NCI-H1930 (cell line): ENCODE results near the gene ACSF3.
"Not testable (repeated sequence)": the region's sequence is repeated elsewhere in the genome, so short reads cannot be mapped to it uniquely, and the experiment has no call there.

Experiments
- DNase-seq, 2 experiments: peaks; one replicate each; lab custom pipeline; 2025; lab: John Stamatoyannopoulos, UW

The ACSF3 gene

DNA sequence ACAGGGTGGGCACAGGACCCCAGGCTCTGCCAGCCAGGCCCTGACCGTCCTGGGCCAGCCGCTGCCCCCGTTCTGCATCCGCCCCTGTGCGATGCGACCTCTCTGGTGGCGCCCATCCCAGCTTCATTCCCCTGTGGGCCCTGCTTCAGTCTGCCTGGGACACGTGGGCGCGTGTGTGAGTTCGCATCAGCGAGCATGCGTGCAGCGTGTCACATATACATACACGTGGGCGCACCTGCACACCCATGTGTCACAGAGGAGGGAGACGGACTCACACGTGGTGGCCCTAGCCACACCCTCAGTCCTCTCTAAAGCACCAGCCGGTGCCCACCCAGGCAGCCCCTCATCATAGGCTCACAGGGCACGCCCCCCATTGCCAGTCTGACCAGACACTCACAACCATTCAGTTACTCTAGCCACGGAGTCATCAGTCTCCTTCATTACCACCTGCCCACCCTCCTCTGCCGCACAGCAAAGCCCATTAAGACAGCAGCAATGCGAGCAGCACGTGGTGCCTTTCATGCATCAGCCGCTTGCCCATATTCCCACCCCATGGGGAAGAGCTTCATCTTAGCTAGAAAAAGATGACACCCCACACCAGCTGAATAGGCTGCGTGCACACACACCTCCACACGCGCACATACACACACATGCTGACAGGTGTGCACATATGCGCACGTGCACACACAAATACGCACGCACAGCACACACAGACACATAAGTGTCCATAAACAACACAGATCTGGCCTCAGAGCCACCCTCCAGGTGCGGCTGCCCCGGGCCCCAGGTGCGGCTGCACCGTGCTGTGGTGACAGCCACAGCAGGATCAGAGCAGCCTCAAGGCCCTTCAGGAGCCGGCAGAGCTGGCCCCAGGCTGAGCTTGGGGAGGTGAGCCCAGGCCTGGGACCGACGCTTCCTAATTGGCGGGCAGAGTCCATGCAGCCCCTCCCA is 68.4 kb downstream of the ACSF3 start:
- DNase-seq, result no peak

DNA sequence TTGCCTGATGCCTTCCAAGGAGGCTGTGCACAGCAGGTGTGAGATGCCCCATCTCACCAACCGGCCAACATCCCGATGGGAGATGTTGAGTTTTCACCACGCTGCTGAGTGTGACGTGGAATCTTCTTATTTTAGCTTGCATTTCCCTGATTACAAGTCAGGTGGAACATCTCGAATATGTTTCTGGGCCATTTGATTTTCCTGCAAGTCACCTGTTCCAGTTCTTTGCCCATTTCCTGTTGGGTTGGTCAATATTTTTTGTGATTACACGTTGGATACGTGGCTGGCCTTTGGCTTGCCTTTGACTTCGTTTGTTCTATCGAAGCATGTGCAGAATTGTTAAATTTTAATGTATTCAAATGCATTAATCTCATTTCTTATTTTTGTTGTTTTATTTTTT is 69.6 kb downstream of the ACSF3 start:
- DNase-seq, result no peak

DNA sequence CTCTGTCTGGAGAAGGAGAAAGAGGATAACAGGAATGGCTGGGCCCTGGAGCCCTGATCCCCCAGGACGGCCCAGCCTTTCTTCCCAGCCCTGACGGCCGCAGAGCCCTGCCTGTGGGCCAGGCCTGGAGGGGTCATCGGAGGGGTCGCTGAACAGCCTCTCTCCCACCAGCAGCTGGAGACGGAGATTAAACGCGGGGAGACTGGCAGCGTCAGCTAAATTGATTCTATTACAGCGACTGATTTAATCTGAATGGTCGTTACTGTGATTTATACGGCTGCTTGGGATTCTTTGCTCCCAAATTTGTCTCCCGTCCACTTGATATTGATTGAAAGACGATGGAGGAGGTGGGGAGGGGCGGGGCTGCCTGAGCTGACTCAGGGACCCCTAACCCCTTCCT is 70.8 kb downstream of the ACSF3 start:
- no peak for DNase-seq

DNA sequence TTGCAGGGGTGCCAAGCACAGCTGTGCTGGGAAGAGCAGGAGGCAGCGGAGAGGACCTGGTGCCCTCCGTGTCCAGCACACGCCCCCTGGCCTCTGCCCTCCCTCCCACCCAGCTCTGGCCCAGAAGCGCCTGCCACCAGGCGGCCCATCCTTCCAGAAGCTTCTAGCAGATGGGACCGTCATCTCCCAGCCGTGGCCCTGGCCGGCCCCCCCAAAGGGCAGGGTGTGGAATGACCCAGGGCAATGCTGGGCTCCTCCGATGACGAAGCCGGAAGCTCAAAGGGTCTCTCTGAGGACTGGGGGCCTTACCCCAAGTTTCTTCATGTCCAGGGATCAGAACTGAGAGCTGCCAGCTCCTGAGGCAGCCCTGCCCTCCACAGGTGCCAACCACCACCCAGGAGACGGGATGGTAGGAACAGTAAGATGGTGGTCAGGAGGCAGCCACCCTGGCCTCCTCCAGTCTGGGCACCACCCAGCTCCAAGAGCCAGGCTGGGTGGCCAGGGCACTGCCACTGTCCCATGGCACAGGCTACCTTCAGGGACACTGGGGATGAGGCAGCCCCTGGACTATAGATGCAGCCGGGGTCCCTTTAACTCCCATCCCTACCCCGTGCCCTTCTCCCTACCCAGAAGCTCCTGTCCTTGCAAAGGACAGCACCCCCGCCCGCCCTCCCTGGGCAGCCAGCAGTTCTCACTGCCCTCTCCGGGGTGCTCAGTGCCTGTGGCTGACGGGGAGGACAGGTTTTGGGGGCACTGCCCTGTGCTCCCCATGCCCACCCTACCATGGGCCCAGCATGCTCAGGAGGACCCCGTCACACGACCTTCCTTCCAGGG is 71.4 kb downstream of the ACSF3 start:
- DNase-seq, result no peak

DNA sequence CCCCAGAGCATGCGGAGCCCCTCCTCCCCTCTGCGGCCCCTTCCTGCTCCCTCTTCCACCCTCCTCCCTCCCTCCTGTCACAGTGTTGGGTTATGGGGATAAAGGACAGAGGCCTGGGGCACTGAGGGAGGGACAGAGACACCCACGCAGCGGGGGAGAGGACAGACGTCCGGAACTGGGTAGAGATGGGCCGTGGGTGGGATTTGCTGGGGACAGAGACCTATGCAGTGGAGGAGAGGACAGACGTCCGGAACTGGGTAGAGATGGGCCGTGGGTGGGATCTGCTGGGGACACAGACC is 72.0 kb downstream of the ACSF3 start:
- not testable (repeated sequence) for DNase-seq

DNA sequence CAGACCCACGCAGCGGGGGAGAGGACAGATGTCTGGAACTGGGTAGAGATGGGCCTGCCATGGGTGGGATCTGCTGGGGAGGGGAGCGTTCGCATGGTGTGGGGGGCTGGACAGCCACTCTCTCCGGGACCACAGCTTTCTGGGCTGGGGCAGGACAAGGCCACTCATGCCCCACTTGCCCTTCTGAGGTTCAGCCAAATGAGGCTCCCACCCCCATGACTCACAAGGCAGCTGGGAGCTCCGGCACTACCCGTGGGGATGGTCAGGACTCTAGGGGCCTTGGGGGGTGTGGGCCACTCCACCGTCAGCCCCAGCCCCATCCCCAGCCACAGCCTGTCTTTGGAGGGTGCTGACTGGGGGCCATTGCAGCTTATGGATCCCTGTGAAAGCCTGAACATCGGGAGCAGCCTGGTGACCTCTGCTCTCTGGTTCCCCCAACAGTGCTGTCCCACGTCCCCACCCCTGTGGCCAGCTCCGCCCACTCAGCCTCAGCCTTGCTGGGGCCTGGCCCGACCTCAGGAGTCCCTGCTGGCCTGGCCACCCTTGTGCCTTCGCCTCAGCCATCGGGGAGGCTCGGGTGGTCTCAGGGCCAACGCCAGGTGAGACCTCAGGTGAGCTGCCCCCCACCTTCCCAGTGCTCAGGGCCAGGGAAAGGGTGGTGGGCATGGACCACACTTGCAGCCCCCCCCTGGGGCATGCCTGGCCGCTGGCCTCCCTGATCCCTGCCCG is 73.2 kb downstream of the ACSF3 start:
- DNase-seq, result no peak

DNA sequence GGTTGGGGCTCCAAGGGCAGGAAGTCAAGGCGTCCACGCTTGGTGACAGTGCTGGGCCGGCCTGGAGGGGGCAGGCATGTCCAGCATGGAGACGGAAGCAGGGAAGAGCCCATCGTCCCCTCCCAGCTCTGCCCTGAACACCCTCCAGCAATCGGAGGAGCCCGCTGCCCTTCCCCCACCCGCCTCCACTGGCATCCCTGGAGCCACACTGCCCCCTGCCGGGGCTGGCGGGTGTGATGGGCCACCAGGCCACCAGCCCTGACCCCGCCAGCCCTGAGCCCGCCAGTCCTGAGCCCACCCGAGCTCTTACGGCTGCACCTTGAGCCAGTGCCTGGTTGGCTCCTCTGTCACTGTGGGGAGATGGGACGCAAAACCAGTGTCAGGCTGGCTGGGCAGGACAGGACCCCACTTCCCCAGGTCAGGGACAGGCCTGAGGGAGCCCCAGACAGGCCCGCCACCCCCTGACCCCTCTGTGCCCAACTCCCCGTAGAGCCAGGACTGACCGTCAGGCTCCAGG is 73.8 kb downstream of the ACSF3 start:
- peak; percentile 24 to 63 for DNase-seq

DNA sequence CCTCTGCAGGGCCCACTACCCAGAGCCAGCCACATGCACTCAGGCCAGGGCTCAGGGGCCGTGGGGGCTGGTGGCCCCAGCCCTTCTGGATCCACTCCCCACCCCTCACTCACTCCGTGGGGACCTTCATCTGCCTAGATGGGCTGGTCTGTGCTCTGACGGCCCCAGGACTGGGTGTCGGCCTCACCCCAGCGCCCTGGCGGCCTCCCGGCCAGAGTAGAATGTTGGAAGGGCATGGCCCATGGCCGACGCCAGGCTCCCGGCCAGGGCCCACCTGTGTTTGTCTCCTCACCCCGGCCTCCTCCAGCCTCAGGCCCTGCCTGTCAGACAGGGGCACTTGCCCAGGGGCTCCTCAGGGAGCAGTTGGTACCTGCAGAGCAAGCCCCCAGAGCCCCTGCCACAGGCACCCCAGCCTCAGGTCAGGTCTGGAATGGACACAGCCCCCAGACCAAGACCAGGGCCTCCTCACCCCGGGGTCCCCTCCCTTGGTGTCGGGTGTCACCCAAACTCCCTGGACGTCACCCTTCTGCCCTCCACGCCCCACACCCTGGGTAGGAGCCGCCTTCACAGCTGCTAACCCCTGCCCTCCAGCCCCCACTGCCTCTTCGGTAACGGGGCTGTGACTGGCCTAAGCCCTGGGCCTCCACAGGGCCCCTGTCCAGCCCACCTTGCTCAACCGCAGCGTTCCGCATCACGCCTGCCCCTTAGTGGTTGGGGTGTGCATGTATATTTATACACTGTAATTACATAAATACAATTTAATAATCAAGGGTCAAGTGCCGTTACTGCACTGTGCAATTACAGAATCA is 74.9 kb downstream of the ACSF3 start:
- no peak for DNase-seq

DNA sequence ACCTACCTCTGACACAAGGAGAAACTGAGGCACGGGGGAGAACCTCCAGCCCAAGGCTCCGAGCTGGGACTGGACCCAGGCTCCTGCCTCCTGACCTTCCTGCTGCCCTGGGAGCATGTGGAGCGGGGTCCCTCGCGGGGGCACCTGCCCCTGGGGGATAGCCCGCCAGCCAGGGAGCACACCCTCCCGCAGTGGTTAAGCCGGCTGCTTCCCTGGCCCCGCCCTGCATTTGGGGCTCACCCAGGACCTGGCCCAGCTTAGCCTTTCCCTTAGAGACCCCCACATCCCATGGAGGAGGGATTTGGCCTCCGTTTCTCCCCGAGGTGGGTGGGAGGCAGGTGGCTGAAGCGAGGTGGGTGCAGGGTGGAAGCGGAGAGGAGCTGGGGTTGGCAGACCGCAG is 76.1 kb downstream of the ACSF3 start:
- no peak for DNase-seq

DNA sequence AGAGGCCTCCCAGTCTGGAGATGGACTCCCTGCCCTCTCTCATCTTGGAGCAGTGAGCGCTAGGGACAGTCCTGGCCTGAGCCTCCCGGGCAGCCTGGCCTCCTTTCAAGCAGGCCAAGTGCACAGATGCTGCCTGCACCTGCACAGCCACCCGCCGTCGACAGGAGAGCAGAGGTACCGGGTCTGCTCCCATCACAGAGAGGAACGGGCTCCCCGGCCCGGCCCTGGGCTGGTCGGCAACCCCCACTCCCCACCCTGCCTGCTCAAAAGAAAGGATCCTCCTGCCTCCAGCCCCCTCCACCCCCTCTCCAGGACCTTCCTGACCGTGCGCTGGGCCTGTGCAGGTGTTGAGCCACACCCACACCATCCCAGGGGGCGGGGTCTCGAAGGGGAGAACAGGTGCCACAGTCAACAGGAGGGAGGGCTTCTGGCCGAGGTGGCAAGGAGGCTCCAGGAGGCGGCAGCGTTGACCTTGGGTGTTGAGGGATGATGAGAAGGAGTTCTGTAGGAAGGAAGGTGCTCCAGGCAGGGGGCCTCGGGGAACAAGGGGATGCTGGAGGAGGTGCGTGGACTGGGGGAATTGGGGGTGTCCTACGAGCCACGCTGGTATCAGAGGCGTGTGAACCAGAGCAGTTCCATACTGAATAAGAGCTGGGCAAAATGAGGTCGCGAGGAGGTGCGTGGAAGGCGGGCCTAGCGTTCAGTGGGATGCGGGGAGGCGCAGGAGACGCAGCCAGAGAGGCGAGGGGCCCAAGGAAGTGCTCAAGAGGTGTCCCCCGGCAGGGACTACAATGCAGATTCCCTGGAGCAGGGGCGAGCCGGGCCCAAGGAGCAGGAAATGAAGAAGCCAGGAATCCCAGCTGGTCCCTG is 76.9 kb downstream of the ACSF3 start:
- no peak for DNase-seq

DNA sequence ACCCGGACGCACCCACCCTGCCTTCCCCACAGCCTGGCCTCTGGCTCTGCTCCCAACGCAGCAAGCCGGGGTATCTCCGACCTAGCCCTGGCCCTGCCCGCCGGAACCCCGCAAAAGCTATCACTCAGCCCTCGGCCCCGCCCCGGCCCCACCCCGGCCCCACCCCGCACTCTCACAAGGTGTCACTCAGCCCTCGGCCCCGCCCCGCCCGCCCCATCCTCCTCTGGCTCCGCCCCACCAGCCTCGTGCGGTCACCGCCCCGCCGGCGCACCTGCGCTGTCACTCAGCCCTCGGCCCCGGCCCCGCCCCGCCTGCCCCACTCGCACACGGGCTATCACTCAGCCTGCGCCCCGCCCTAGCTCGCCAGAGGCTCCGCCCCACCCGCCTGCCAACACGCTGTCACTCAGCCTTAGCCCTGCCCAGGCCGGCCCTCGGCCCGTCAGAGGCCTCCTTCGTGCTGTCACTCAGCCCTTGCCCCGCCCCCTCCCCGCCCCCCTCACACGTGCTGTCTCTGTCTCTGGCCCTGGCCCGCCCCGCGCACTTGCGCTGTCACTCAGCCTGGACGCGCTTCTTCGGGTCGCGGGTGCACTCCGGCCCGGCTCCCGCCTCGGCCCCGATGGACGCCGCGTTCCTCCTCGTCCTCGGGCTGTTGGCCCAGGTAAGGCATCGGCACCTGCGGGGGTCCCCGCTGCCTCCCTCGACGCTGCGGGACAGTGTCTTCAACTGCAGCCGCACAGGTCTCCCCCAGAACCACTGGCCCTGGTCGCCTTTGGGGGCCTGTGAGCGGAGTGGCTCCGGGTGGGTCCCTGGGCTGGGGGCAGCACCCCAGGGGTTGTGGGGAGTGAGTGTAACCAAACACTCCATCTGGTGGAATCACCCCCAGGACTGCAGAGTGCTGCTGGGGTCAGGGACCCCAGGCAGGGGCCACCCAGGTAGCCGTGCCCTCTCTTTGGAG is 77.8 kb downstream of the ACSF3 start, which contains the start of gene CDH15:
Gene CDH15, plus strand, starts transcription at position 533 of the 955 bp plus-strand sequence. Its CDS starts 84 bp downstream, at position 617.
- DNase-seq, result peak; percentile 70 to 77

DNA sequence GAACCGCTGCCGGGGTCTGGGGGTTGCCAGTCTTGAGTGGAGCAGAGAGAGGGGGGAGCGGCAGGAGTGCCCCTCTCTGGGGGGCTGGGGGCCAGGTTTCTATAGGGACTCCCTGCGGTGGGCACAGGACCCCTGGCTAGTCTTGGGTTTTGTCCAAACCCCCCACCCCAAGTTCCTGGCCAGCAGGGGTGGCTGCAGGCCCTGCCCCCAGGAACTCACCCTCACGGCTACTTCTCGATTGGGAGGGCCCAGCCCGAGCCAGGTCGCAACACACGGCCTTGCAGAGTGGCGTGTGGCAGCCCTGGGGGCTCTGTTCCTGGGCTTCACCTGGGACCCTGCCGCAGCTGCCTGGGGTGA is 78.5 kb downstream of the ACSF3 start:
- no peak for DNase-seq

DNA sequence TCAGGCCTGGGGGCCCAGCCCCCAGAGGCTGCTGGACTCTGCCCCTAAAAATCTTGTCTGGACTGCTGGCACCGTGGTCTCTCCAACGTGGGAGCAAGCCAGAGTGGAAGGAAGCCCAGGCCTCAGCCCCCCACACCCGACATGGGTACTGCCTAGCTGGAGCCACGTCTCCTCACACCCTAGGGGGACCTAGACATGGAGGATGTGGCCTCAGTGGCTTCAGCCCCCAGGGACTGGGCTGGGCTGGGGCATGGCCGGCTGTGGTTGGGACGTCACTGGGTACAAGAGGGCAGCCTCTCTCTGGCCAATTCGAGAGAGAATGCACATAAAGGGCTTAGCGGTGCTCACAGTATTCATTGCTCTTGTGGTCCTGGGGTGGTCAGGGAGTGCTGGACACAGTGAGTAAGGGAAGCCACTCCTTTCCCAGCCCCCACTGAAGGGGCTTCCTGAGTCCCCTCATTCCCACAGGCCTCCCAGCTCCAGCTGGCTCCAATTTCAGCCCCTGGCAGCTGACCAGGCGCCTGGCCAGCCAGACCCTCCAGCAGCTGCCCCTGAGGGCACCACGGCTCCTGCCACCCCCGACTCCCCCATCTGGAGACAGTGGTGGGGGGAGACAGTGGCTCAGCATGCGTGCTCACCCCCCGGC is 79.0 kb downstream of the ACSF3 start:
- DNase-seq, result no peak

DNA sequence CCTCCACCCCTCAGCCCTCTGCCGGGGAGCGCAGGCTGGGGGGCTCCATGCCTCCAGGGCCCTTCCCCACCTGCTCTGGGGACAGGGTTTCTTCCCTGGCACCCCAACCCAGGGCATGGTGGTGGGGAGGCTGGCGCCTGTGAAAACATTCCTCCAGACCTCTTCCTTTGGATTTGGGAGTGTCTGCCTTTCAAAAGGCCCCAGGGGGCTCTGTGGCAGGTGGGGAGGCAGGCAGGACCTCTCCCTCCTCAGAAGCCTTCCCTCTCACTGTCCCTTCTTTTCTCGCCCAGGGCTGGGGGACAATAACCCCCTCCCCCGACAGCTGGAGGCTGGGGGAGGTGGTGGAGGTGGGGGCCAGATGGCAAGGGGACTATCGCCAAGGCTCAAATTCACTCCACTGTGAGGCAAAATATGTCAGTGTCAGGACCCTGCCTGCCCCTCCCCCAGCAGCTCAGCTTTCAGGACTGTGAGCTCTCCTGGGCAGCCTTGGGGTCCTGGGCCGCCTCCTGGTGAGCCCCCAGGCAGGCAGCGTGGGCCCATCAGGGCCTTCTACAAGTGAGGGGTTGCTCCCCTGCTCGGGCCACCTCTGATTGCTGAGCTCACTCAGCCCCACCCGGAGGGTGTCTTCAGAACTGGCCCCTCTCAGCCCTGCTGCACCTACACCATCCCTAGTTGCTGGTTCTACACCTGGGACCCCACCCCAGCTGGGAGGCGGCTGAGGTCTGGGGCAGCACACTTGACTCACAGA is 79.7 kb downstream of the ACSF3 start:
- DNase-seq, result no peak

DNA sequence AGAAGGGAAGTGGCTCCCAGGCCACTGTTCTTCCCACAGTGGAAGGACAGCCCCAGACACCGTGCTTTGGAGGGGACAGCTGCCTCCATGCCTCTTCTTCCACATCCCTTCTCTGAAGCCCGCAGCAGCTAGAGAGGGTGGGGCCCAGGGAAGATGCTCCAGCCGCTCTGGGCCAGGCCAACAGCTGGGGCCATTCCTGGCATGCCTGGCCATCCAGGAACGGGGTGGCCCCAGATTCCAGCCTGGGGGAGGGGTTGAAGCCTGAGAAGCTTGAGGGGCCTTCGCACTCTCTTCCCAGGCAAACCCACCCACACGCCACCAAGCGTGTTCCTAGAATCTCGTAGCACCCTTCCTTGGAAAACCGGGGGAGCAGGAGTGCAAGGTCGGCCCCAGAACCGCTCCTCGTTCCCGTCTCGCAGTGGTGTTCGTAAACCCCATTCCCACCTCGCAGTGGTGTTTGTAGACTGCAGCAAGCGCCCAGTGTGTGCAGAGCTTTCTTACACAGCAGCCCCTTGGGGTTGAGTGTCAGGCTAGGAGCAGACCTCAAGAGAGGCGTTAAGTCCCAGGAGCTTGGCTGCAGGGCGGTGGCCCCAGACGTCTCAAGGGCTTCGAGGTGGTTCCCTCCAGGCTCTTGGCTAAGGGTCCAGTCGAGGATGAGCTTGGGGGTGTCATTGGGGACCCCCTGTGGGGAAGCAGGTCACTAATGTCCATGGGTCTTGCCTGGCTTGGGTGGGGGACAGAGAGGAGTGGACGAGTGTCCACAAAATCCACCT is 80.6 kb downstream of the ACSF3 start:
- DNase-seq, result no peak

DNA sequence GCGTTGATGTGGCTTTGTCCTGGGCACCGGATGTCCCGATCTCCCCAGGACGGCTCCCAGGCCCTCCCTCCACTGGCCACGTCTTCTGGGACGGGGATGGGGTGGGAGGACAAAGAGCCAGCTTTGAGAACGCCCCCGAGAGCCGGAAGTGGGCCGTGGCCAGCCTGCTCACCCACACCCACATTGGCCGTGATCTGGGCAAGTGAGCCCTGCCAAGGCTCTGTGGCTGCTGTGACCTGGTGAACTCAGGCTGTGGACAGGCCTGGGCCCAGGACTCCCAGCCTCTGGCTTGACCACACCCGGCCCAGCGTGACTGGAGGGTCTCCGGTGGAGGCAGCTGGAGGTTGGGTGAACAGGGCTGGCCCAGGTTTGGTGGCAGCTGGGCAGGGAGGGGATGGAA is 81.2 kb downstream of the ACSF3 start:
- no peak for DNase-seq
